ENCODE results near the gene SLIRP. TPM values are rescaled to one million over a fixed set of nuclear protein-coding genes. Genes with fewer than 3 reads are reported as not detected.
"Not testable (repeated sequence)": the region's sequence is repeated elsewhere in the genome, so short reads cannot be mapped to it uniquely, and the experiment has no call there.

SLIRP gene
- 34.0 TPM for total RNA-seq
- polyA plus RNA-seq = 100 to 1,000 TPM; 286 to 330 (median 296) TPM

GRCh38 chr14:77707724-77708408 lies at the start of gene SLIRP, which contains the start of gene ALKBH1:
SLIRP (plus strand) TSS chr14:77708103; CDS start chr14:77708112, 9 bp downstream.
ALKBH1 (minus strand) TSS chr14:77708023; CDS start chr14:77708004, 19 bp downstream.
- H3K9me3 Mint-ChIP-seq = no peaks in the 10 kb centered on the region
- peaks cover 30 to 61% (median 37%) of the 10 kb centered on the region in 4 donors for H3K4me1 Mint-ChIP-seq
- H3K4me1 ChIP-seq (ENCODE audit: control insufficient read depth, insufficient read depth, low read length, poor library complexity, severe bottlenecking) = peaks cover 36% of the 10 kb centered on the region
- H3K36me3 Mint-ChIP-seq = peaks cover 14% of the 10 kb centered on the region
- H3K27ac Mint-ChIP-seq = peak within 1 kb of the TSS; percentile 91 to 99 (median 91)
- no peaks in the 10 kb centered on the region for H3K9me3 ChIP-seq (ENCODE audit: control insufficient read depth in 2 of 2, low read length in 2 of 2)
- H3K4me3 ChIP-seq (ENCODE audit: low read depth, low read length) = peak within 1 kb of the TSS; percentile 96
- DNase-seq = peak; percentile 84 to 92 (median 90)
- no peaks in the 10 kb centered on the region for H3K27me3 Mint-ChIP-seq
- peaks cover 45% of the 10 kb centered on the region for H3K36me3 ChIP-seq (ENCODE audit: control insufficient read depth, insufficient read depth, low read length)
- H3K27me3 ChIP-seq (ENCODE audit: control insufficient read depth, insufficient read depth, low read length) = no peaks in the 10 kb centered on the region
- H3K27ac ChIP-seq (ENCODE audit: insufficient read depth, low read length, poor library complexity, severe bottlenecking) = peak within 1 kb of the TSS; percentile 73
- ATAC-seq (ENCODE audit: low read depth in 2 of 2) = peak; percentile 98 to 99
- peak within 1 kb of the TSS; percentile 93 to 100 (median 96) for H3K4me3 Mint-ChIP-seq

- H3K36me3 Mint-ChIP-seq = no peaks in the 10 kb centered on the region
- no peak for ATAC-seq (ENCODE audit: low read depth in 2 of 2)
- H3K27me3 Mint-ChIP-seq = no peaks in the 10 kb centered on the region
Measured at GRCh38 chr14:77659831-77660230, 48.1 kb upstream of the SLIRP start.

GRCh38 chr14:77660754-77661153 lies 47.1 kb upstream of the SLIRP start:
- Histone ChIP-seq H3K9me3 (ENCODE audit: control insufficient read depth in 2 of 2, low read length in 2 of 2) (no peaks in the 10 kb centered on the region), H3K4me3 (ENCODE audit: low read depth, low read length) (no peak overlapping the region), H3K27ac (ENCODE audit: insufficient read depth, low read length, poor library complexity, severe bottlenecking) (no peak overlapping the region), H3K27me3 (ENCODE audit: control insufficient read depth, insufficient read depth, low read length) (no peaks in the 10 kb centered on the region), H3K36me3 (ENCODE audit: control insufficient read depth, insufficient read depth, low read length) (no peaks in the 10 kb centered on the region), H3K4me1 (ENCODE audit: control insufficient read depth, insufficient read depth, low read length, poor library complexity, severe bottlenecking) (no peaks in the 10 kb centered on the region)
- H3K4me3 Mint-ChIP-seq = no peak overlapping the region
- no peak overlapping the region for H3K27ac Mint-ChIP-seq
- no peaks in the 10 kb centered on the region for H3K27me3 Mint-ChIP-seq
- no peaks in the 10 kb centered on the region for H3K9me3 Mint-ChIP-seq
- ATAC-seq (ENCODE audit: low read depth in 2 of 2) (no peak), DNase-seq (no peak)
- H3K4me1 Mint-ChIP-seq = no peaks in the 10 kb centered on the region
- H3K36me3 Mint-ChIP-seq = no peaks in the 10 kb centered on the region

More at GRCh38 chr14:77659831-77660230, 48.1 kb upstream of the SLIRP start:
- no peaks in the 10 kb centered on the region for H3K36me3 ChIP-seq (ENCODE audit: control insufficient read depth, insufficient read depth, low read length)
- no peak overlapping the region for H3K4me3 ChIP-seq (ENCODE audit: low read depth, low read length)
- Mint-ChIP-seq H3K27ac (no peak overlapping the region), H3K4me1 (no peaks in the 10 kb centered on the region), H3K9me3 (no peaks in the 10 kb centered on the region), H3K4me3 (no peak overlapping the region)
- H3K27ac ChIP-seq (ENCODE audit: insufficient read depth, low read length, poor library complexity, severe bottlenecking) = no peak overlapping the region
- no peaks in the 10 kb centered on the region for H3K9me3 ChIP-seq (ENCODE audit: control insufficient read depth in 2 of 2, low read length in 2 of 2)
- no peaks in the 10 kb centered on the region for H3K27me3 ChIP-seq (ENCODE audit: control insufficient read depth, insufficient read depth, low read length)
- H3K4me1 ChIP-seq (ENCODE audit: control insufficient read depth, insufficient read depth, low read length, poor library complexity, severe bottlenecking) = no peaks in the 10 kb centered on the region
- DNase-seq = no peak

- DNase-seq; H3K27ac Mint-ChIP-seq; ATAC-seq (ENCODE audit: low read depth in 2 of 2); H3K36me3 Mint-ChIP-seq; H3K9me3 ChIP-seq (ENCODE audit: control insufficient read depth in 2 of 2, low read length in 2 of 2); H3K4me1 Mint-ChIP-seq; H3K4me1 ChIP-seq (ENCODE audit: control insufficient read depth, insufficient read depth, low read length, poor library complexity, severe bottlenecking); H3K9me3 Mint-ChIP-seq; H3K36me3 ChIP-seq (ENCODE audit: control insufficient read depth, insufficient read depth, low read length); H3K4me3 Mint-ChIP-seq; H3K27me3 Mint-ChIP-seq; H3K27ac ChIP-seq (ENCODE audit: insufficient read depth, low read length, poor library complexity, severe bottlenecking); H3K27me3 ChIP-seq (ENCODE audit: control insufficient read depth, insufficient read depth, low read length); H3K4me3 ChIP-seq (ENCODE audit: low read depth, low read length): not testable (repeated sequence)
Measured at GRCh38 chr14:77661562-77661961, 46.3 kb upstream of the SLIRP start.

DNA sequence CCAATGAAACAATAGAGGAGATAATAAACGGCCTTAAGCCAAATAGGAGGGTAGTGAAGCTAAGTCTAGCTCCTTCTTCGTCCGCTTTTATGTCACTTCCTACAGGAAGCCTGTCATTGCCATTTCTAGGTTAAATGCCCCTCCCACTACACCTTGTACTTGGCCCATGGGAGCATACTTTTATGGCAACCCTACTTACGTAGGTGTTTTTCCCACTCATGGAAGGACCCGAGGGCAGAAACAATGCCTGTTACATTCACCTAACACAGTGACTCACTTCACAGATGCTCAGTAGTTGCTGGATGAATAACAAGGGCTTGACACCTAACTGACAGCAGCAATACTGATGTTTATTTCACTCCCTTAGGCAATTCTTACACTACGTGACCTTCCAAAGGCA lies 44.6 kb upstream of the SLIRP start:
- no peaks in the 10 kb centered on the region for H3K36me3 Mint-ChIP-seq
- DNase-seq = no peak
- no peak overlapping the region for H3K4me3 Mint-ChIP-seq
- Histone ChIP-seq H3K36me3 (ENCODE audit: control insufficient read depth, insufficient read depth, low read length) (no peaks in the 10 kb centered on the region), H3K27ac (ENCODE audit: insufficient read depth, low read length, poor library complexity, severe bottlenecking) (no peak overlapping the region), H3K27me3 (ENCODE audit: control insufficient read depth, insufficient read depth, low read length) (no peaks in the 10 kb centered on the region), H3K4me3 (ENCODE audit: low read depth, low read length) (no peak overlapping the region), H3K4me1 (ENCODE audit: control insufficient read depth, insufficient read depth, low read length, poor library complexity, severe bottlenecking) (no peaks in the 10 kb centered on the region), H3K9me3 (ENCODE audit: control insufficient read depth in 2 of 2, low read length in 2 of 2) (no peaks in the 10 kb centered on the region)
- no peak overlapping the region for H3K27ac Mint-ChIP-seq
- no peak for ATAC-seq (ENCODE audit: low read depth in 2 of 2)
- H3K9me3 Mint-ChIP-seq = no peaks in the 10 kb centered on the region
- no peaks in the 10 kb centered on the region for H3K27me3 Mint-ChIP-seq
- peaks cover 0 to 6% (median 2%) of the 10 kb centered on the region in 4 donors for H3K4me1 Mint-ChIP-seq

- DNase-seq (no peak), ATAC-seq (ENCODE audit: low read depth in 2 of 2) (no peak)
- Histone ChIP-seq H3K36me3 (ENCODE audit: control insufficient read depth, insufficient read depth, low read length) (peaks cover 3% of the 10 kb centered on the region), H3K4me3 (ENCODE audit: low read depth, low read length) (no peak overlapping the region), H3K4me1 (ENCODE audit: control insufficient read depth, insufficient read depth, low read length, poor library complexity, severe bottlenecking) (no peaks in the 10 kb centered on the region), H3K27ac (ENCODE audit: insufficient read depth, low read length, poor library complexity, severe bottlenecking) (no peak overlapping the region), H3K27me3 (ENCODE audit: control insufficient read depth, insufficient read depth, low read length) (no peaks in the 10 kb centered on the region), H3K9me3 (ENCODE audit: control insufficient read depth in 2 of 2, low read length in 2 of 2) (no peaks in the 10 kb centered on the region)
- Mint-ChIP-seq H3K36me3 (no peaks in the 10 kb centered on the region), H3K4me1 (peaks cover 0 to 6% (median 2%) of the 10 kb centered on the region in 4 donors), H3K4me3 (no peak overlapping the region), H3K27ac (no peak overlapping the region), H3K27me3 (no peaks in the 10 kb centered on the region), H3K9me3 (no peaks in the 10 kb centered on the region)
Measured at GRCh38 chr14:77667331-77667730, 40.6 kb upstream of the SLIRP start.

- H3K4me1 ChIP-seq (ENCODE audit: control insufficient read depth, insufficient read depth, low read length, poor library complexity, severe bottlenecking) = no peaks in the 10 kb centered on the region
- ATAC-seq (ENCODE audit: low read depth in 2 of 2) (no peak), DNase-seq (no peak)
- Mint-ChIP-seq H3K4me3 (no peak overlapping the region), H3K27me3 (no peaks in the 10 kb centered on the region), H3K36me3 (peaks cover 39% of the 10 kb centered on the region), H3K27ac (no peak overlapping the region), H3K4me1 (peaks cover 0 to 4% (median 2%) of the 10 kb centered on the region in 4 donors), H3K9me3 (no peaks in the 10 kb centered on the region)
- H3K4me3 ChIP-seq (ENCODE audit: low read depth, low read length) = no peak overlapping the region
- peaks cover 49% of the 10 kb centered on the region for H3K36me3 ChIP-seq (ENCODE audit: control insufficient read depth, insufficient read depth, low read length)
- H3K27me3 ChIP-seq (ENCODE audit: control insufficient read depth, insufficient read depth, low read length) = no peaks in the 10 kb centered on the region
- H3K9me3 ChIP-seq (ENCODE audit: control insufficient read depth in 2 of 2, low read length in 2 of 2) = no peaks in the 10 kb centered on the region
- no peak overlapping the region for H3K27ac ChIP-seq (ENCODE audit: insufficient read depth, low read length, poor library complexity, severe bottlenecking)
Measured at GRCh38 chr14:77673193-77673592, 34.7 kb upstream of the SLIRP start.

DNA sequence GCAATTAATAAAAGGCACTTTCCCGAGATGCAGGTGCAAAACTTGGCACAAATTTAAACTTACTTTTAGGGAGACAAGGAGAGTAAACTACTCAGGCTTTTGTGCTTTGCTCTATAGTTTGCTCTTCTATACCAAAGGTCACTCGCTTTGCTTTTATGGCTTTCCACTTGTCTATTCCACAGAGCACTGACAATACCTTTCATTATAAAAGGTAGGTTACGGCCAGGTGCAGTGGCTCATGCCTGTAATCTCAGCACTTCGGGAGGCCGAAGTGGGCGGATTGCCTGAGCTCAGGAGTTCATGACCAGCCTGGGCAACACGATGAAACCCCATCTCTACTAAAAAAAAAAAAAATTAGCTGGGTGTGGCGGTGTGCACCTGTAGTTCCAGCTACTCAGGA lies 33.0 kb upstream of the SLIRP start:
- DNase-seq = no peak
- H3K27me3 Mint-ChIP-seq = no peaks in the 10 kb centered on the region
- Histone ChIP-seq H3K27ac (ENCODE audit: insufficient read depth, low read length, poor library complexity, severe bottlenecking) (no peak overlapping the region), H3K27me3 (ENCODE audit: control insufficient read depth, insufficient read depth, low read length) (no peaks in the 10 kb centered on the region), H3K9me3 (ENCODE audit: control insufficient read depth in 2 of 2, low read length in 2 of 2) (no peaks in the 10 kb centered on the region), H3K4me1 (ENCODE audit: control insufficient read depth, insufficient read depth, low read length, poor library complexity, severe bottlenecking) (no peaks in the 10 kb centered on the region), H3K36me3 (ENCODE audit: control insufficient read depth, insufficient read depth, low read length) (peaks cover 62% of the 10 kb centered on the region), H3K4me3 (ENCODE audit: low read depth, low read length) (no peak overlapping the region)
- H3K4me1 Mint-ChIP-seq = peaks cover 0 to 4% (median 2%) of the 10 kb centered on the region in 4 donors
- no peak overlapping the region for H3K27ac Mint-ChIP-seq
- H3K9me3 Mint-ChIP-seq = no peaks in the 10 kb centered on the region
- H3K36me3 Mint-ChIP-seq = peaks cover 52% of the 10 kb centered on the region
- H3K4me3 Mint-ChIP-seq = no peak overlapping the region
- ATAC-seq (ENCODE audit: low read depth in 2 of 2) = no peak
